GM18502 (cell line): ENCODE measurements around the gene SELENBP1.
"Not testable (repeated sequence)": the region's sequence is repeated elsewhere in the genome, so short reads cannot be mapped to it uniquely, and the experiment has no call there.

Source experiments
- ATAC-seq: cut with Tn5 transposase; IDR thresholded peaks from one replicate; pipeline ENCODE4 v1.9.1; 2021; ENCODE audit warnings: mild to moderate bottlenecking; ENCODE audit not compliant: unreplicated experiment, poor library complexity

SELENBP1 gene

GRCh38 chr1:151384584-151384983, 12.1 kb upstream of the SELENBP1 start:
- ATAC-seq: no peak

GRCh38 chr1:151377150-151377884, 4.8 kb upstream of the SELENBP1 start:
- no peak for ATAC-seq

- ATAC-seq: no peak
Measured at GRCh38 chr1:151373196-151373595, 691 bp upstream of the SELENBP1 start.

- ATAC-seq: no peak
Measured at GRCh38 chr1:151371370-151372057, 991 bp downstream of the SELENBP1 start.

- ATAC-seq: no peak
Measured at GRCh38 chr1:151370211-151370911, 2.1 kb downstream of the SELENBP1 start.

- ATAC-seq: no peak
Measured at GRCh38 chr1:151369621-151370048, 2.9 kb downstream of the SELENBP1 start.

GRCh38 chr1:151369302-151369610, 3.2 kb downstream of the SELENBP1 start:
- ATAC-seq: no peak

GRCh38 chr1:151368393-151369301, 3.9 kb downstream of the SELENBP1 start:
- no peak for ATAC-seq

- ATAC-seq: no peak
Measured at GRCh38 chr1:151367658-151368392, 4.7 kb downstream of the SELENBP1 start.

GRCh38 chr1:151364996-151365395, 7.5 kb downstream of the SELENBP1 start:
- no peak for ATAC-seq

- ATAC-seq: no peak
Measured at GRCh38 chr1:151362308-151363155, 10.0 kb downstream of the SELENBP1 start.

- ATAC-seq: no peak
Measured at GRCh38 chr1:151361883-151362282, 10.6 kb downstream of the SELENBP1 start.

- no peak for ATAC-seq
Measured at GRCh38 chr1:151356696-151357095, 15.8 kb downstream of the SELENBP1 start.

GRCh38 chr1:151352021-151352718, 20.3 kb downstream of the SELENBP1 start:
- ATAC-seq: no peak

GRCh38 chr1:151350323-151350722, 22.2 kb downstream of the SELENBP1 start:
- not testable (repeated sequence) for ATAC-seq

- ATAC-seq: no peak
Measured at GRCh38 chr1:151347523-151348246, 24.8 kb downstream of the SELENBP1 start.

GRCh38 chr1:151346769-151347522, 25.6 kb downstream of the SELENBP1 start, which contains the start of gene RFX5:
TSS of gene RFX5 (minus strand) at chr1:151347252. CDS start at chr1:151346320, 932 bp downstream.
- ATAC-seq: peak; percentile 93
